Stimulated activated CD4-positive, alpha-beta T cell treated with anti-CD3 and anti-CD28 coated beads, Interleukin-1b, Interleukin-23, amount 100 ng/mL, for 1 hour (primary cell): ENCODE data around the gene GABBR2.

ENCODE experiments used
- DNase-seq, 2 donors: peaks; one replicate each; pipeline ENCODE4 v3.0.0-alpha.2; 2020; ENCODE audit warnings: low read depth in 2 of 2

Gene GABBR2

GRCh38 chr9:98344581-98344980 lies 364.2 kb downstream of the GABBR2 start:
- DNase-seq, result no peak

DNA sequence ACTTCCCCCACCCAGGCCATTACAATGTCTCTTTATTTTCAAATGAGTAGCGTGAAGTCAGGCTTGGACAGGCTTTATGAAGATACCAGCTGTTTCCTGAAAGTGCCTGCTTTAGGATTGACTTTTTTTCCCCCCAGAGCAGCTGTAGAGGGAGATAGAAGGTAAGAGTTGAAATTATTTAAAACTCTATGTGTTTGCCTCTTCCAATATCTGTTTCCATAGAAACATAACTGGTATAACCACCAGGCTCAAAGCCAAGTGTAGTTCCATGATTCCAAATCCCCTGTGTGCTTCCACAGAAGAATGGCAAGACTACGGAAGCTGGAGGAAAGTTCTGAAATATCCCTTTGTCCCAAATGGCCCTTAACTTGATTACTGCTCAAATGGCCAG lies 365.9 kb downstream of the GABBR2 start:
- no peak for DNase-seq

GRCh38 chr9:98342098-98342819 lies 366.5 kb downstream of the GABBR2 start:
- DNase-seq, result no peak

GRCh38 chr9:98341157-98342097 lies 367.3 kb downstream of the GABBR2 start:
- DNase-seq, result no peak

DNA sequence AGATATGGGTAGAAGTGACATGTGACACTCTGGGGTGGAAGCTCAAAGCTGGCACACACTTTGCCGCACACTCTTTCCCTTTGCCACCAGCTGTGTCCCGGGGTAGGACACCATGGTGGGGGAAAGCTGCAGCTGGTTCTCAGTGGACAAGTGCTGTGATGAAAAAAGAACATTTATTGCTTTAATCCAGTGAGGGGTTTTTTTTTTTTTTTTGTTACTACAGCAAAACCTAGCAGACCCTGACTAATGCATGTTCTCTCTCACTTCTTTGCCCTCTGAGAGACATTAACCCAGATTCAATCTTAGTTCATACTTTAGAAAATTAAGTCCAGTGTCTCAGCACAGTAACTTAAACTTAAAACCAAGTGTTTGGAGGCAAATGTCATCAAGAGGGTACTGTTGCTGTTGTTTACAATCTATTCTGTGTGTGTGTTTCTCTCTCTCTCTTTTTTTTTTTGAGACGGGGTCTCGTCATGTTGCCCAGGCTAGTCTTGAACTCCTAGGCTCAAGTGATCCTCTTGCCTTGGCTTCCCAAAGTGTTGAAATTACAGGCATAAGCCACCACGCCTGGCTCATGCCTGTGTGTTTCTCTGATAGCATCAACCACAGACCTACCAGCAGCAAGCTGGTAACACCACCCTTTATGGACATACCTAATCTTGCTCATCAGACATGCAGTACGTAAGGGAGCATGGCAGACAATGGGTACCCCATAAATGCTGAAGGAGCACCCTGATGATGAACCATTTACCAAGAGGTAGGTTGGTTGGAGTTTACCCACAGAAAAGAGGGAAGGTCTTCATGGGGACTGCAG lies 368.5 kb downstream of the GABBR2 start:
- no peak for DNase-seq

DNA sequence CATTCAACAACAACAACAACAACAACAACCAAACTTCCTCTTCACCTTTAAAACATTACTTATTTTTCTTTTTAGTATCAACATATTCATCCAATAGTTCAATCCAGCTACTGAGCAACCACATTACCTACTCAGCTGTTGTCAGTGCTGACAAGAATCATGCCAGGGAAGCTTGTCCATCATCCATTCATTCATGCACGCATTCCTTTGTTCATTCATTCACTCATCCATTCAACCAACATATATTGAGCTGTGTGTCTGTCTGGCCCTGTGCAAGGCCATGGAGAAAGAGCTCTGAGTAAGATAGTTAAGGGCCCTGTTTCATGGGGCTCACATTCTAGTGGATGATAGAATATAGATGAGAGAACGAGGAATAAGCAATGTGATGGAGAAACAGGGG lies 373.1 kb downstream of the GABBR2 start:
- DNase-seq, result no peak

DNA sequence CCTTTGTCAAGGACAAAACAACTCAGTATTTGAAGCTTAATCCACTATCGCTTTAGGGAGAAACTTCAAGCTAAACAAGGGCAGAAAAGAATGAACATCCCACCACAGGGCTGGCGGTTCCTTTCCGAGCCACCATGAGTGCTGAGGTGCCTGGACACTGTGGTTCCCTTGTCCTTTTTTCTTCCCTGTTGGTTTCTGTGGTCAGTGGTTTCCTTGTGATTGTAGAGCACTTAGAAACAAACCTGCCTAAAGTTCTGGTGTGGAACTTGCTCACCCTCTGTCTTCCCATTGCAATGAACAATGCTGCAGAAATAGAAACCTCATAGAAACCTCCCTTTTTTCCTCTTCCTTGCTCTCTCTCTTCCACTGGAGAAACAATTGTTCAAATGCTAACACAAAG lies 373.9 kb downstream of the GABBR2 start:
- no peak for DNase-seq

DNA sequence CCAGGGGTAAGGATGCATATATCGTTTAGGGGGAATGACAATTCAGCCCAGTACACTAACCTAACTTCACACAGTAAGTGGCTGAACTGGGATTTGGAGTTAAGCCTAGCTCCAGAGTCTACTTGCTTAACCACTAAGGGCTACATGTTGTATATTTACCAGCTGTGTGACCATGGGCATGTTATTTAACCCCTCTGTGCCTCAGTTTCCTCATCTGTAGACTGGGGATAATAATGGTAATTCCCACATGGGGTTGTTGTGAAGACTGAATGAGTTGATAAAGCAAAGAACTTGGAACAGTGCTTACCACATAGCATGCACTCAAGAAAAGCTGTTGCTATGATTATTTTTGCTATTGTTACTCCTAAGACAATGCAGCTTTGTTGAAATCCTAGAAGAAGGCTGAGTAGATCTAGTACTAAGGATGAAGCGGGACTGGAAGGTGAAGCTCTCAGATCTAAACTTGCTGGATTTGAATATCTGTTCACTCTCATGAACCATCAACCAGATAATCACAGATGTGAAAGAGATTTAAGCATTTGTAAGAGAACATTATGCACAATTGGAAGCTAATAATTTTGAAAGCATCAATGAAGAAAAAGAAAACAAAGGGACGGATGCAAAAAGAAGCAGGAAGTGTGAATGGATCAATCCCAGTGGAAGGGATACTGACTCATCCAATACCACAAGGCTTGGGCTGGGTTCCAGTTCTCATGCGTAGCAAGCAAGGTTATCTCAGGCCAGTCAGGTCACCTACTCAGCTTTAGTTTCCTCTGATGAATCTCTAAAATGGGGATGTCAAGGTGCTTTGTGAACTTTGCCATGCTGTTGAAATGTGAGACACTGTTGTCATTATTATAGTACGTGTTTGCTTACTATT lies 374.8 kb downstream of the GABBR2 start:
- no peak for DNase-seq

- no peak for DNase-seq
These were observed 376.3 kb downstream of the GABBR2 start for GRCh38 chr9:98332405-98332831.

DNA sequence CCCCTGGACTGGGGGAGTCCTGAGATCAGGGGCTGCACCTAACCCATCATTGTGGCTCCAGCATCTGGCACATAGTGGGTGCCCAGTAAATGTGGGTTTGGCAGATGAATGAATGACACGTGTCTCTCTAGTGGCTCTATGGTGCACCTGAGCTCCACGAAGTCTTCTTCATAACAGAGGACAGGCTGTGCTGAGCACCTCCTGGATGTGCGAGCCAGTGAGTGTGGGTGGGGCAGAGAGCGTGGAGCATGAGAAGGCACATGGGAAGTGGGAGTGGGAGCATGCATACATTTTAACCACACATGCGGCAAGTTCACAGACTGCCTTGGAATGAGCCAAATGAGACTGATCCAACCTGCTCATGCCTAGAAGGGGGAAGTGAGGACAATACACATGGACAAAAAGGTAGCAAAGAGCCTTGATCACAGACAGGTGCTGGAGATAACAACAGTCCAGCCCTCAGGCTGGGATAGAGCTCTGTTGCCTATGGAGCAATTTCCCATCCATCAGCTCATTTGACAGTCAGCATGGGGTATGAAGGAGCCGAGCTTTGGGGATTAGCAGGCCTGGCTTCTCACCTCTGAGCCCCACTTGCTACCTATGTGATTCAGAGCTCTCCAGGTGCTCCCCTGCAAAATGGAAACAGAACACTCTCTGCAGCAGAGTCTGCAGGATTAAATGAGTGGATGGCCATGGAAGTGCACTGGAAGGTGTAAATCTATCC lies 377.0 kb downstream of the GABBR2 start:
- no peak for DNase-seq

DNA sequence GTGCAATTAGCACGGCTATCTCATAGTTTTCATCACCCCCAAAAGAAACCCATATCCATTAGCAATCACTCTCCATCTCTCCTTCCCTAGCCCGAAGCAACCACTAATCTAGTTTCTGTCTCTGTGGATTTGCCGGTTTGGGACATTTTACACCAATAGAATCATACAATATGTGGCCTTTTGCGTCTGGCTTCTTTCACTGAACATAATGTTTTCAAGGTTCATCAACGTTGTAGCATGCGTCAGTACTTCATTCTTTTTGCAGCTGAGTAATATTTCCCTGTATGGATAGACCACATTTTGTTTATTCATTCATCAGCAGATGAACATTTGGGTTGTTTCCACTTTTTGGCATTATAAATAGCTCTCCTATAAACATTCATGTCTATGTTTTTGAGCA lies 377.9 kb downstream of the GABBR2 start:
- DNase-seq, result no peak

GRCh38 chr9:98329904-98330303 lies 378.8 kb downstream of the GABBR2 start:
- no peak for DNase-seq

DNA sequence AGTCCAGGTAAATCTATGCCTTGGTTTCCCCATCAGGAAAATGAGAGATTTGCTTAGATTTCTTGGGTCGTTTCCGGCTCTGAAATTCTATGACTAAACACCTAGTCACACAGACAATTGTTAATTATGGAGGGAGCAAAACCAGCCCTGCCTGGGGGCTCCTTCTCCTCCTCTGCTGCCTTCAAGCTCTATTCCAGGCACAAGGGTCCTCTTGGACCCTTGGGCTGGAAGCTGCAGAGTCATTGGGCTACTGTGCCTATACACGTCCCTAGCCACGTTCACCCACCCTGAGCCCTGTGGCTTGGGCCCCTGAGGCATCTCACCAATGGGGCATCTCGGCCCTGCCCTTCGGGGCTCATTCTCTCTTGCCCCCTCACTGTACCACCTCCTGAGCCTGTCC lies 379.5 kb downstream of the GABBR2 start:
- DNase-seq, result no peak

DNA sequence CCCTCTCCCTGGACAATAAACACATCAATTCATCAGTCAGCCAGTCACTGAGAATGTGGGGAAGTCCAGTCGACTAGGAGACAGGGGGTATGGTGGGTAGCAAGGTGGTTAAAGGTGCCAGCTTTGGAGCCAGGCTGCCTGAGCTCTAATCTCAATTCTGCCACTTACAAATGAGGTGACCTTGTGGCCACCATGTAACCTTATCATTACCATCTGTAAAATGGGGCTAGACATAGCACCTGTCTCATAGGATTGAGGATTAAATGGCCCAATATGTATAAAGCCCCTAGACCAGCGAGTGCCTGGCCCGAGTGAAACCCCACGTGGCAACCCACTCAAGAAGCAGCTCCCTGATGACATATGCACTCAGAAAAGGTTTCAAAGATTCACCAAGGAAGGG lies 380.0 kb downstream of the GABBR2 start:
- DNase-seq, result no peak

- no peak for DNase-seq
These were observed 380.6 kb downstream of the GABBR2 start for GRCh38 chr9:98328141-98328540.

DNA sequence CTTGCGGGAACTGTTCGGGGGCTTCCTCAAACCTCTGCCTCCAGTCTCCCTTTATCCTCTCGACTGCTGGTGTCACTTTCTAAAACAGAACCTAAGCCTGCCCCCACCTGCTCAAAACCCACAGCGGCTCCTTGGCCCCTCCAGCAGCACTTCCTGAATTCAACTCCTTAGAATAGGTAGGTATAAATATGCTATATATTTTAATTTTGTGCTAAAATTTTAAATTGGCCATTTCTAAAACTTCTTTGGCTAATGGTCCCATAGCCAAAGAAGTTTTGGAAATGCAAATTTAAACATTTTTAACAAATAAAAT lies 381.5 kb downstream of the GABBR2 start:
- no peak for DNase-seq

- DNase-seq, result no peak
These were observed 382.1 kb downstream of the GABBR2 start for GRCh38 chr9:98326459-98327248.

DNA sequence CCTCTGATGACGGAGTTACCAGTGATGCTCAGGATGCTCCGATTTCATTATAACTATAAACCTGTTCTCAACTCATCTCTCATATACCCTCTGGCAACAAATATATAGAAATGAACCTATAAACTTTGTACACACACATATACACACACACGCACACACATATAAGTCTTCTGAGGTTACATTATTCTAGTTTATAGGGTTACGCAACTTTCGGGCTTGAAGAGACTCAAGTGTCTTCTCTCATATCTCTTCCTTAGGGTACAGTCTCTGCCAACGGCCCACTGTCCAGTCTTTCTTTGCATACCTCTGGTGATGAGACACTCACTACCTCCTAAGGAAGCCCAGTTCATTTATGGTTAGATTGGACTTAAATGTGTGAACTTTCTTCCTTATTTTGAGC lies 383.9 kb downstream of the GABBR2 start:
- DNase-seq, result no peak

GRCh38 chr9:98323831-98324135 lies 385.0 kb downstream of the GABBR2 start:
- no peak for DNase-seq
